Stimulated activated CD8-positive, alpha-beta memory T cell treated with anti-CD3 and anti-CD28 coated beads, Interleukin-12 subunit alpha, Interleukin-12 subunit beta, amount 100 ng/mL, for 24 hours (primary cell): ENCODE measurements around the gene APBB3.
"Not testable (repeated sequence)": the region's sequence is repeated elsewhere in the genome, so short reads cannot be mapped to it uniquely, and the experiment has no call there.

Experiments
- DNase-seq: peaks from one replicate; pipeline ENCODE4 v3.0.0-alpha.2; 2020; ENCODE audit errors: extremely low read depth

APBB3 gene

GRCh38 chr5:140564196-140565023, at the start of gene APBB3, which contains the start of gene SLC35A4:
Gene APBB3, minus strand, starts transcription at chr5:140564598. Its CDS starts 353 bp downstream, at chr5:140564245.
Gene SLC35A4, plus strand, starts transcription at chr5:140564828. Its CDS starts 2,342 bp downstream, at chr5:140567170.
- peak; percentile 88 for DNase-seq

GRCh38 chr5:140611020-140611521, 46.7 kb upstream of the APBB3 start:
- no peak for DNase-seq

- no peak for DNase-seq
Observed at GRCh38 chr5:140609126-140609525, 44.7 kb upstream of the APBB3 start.

GRCh38 chr5:140608722-140609121, 44.3 kb upstream of the APBB3 start:
- no peak for DNase-seq

- DNase-seq, result no peak
Observed at GRCh38 chr5:140607031-140607430, 42.6 kb upstream of the APBB3 start.

GRCh38 chr5:140605879-140606278, 41.5 kb upstream of the APBB3 start:
- DNase-seq, result no peak

GRCh38 chr5:140603734-140604133, 39.3 kb upstream of the APBB3 start:
- DNase-seq, result no peak

- DNase-seq, result not testable (repeated sequence)
Observed at GRCh38 chr5:140603446-140603698, 39.0 kb upstream of the APBB3 start.

- DNase-seq, result no peak
Observed at GRCh38 chr5:140602147-140602546, 37.7 kb upstream of the APBB3 start.

- no peak for DNase-seq
Observed at GRCh38 chr5:140600096-140600495, 35.7 kb upstream of the APBB3 start.

GRCh38 chr5:140598836-140599235, 34.4 kb upstream of the APBB3 start:
- DNase-seq, result no peak

- no peak for DNase-seq
Observed at GRCh38 chr5:140596321-140596741, 31.9 kb upstream of the APBB3 start.

- DNase-seq, result no peak
Observed at GRCh38 chr5:140595538-140596300, 31.3 kb upstream of the APBB3 start.

GRCh38 chr5:140594169-140594568, 29.8 kb upstream of the APBB3 start:
- DNase-seq, result no peak

- not testable (repeated sequence) for DNase-seq
Observed at GRCh38 chr5:140593070-140593469, 28.7 kb upstream of the APBB3 start.

- no peak for DNase-seq
Observed at GRCh38 chr5:140591747-140592372, 27.5 kb upstream of the APBB3 start.

- DNase-seq, result no peak
Observed at GRCh38 chr5:140590861-140591260, 26.5 kb upstream of the APBB3 start.

GRCh38 chr5:140588311-140589070, 24.1 kb upstream of the APBB3 start:
- no peak for DNase-seq

GRCh38 chr5:140587495-140587894, 23.1 kb upstream of the APBB3 start:
- DNase-seq, result no peak

GRCh38 chr5:140579188-140579747, 14.9 kb upstream of the APBB3 start:
- DNase-seq, result not testable (repeated sequence)

- no peak for DNase-seq
Observed at GRCh38 chr5:140576776-140577201, 12.4 kb upstream of the APBB3 start.
